Nephron (organoid): ENCODE results near the gene MED29.

ENCODE experiments used
- H3K27ac Mint-ChIP-seq, 3 experiments: 2 replicates each; pipeline ENCODE4 v1.8.0; 2020; ENCODE audit warnings: mixed read lengths in 3 of 3, mild to moderate bottlenecking in 2 of 3, moderate library complexity in 1 of 3
- H3K27me3 Mint-ChIP-seq: 2 replicates; pipeline ENCODE4 v1.8.0; 2021; ENCODE audit warnings: low read depth, mild to moderate bottlenecking, moderate library complexity, mixed read lengths
- H3K36me3 Mint-ChIP-seq: 2 replicates; pipeline ENCODE4 v1.8.0; 2020; ENCODE audit warnings: low read depth, mixed read lengths
- H3K4me1 Mint-ChIP-seq: 2 replicates; pipeline ENCODE4 v1.8.0; 2020; ENCODE audit warnings: mixed read lengths
- H3K4me3 Mint-ChIP-seq, 3 experiments: 2 replicates each; pipeline ENCODE4 v1.8.0; 2020; ENCODE audit warnings: mild to moderate bottlenecking in 3 of 3, mixed read lengths in 3 of 3, moderate library complexity in 2 of 3
- H3K9me3 Mint-ChIP-seq: 2 replicates; pipeline ENCODE4 v1.8.0; 2020; ENCODE audit warnings: mixed read lengths
- CTCF ChIP-seq, 3 experiments: fragments of 200-600 bp; sonication (generic); IDR thresholded peaks; one replicate each; pipeline ENCODE4 v1.5.0; 2021; ENCODE audit warnings: antibody characterized with exemption in 3 of 3; ENCODE audit not compliant: unreplicated experiment in 3 of 3

The MED29 gene

GRCh38 chr19:39423258-39424086, 32.3 kb downstream of the MED29 start:
- Mint-ChIP-seq H3K9me3 (no peaks in the 10 kb centered on the region), H3K36me3 (peaks cover 48% of the 10 kb centered on the region), H3K4me1 (peaks cover 17% of the 10 kb centered on the region), H3K27ac (peak overlapping the region in 2 of 3 experiments; percentile 35 to 42), H3K27me3 (no peaks in the 10 kb centered on the region), H3K4me3 (no peak overlapping the region)
- no peak for TF ChIP-seq CTCF (IDR thresholded peaks at IDR 0.05; ENCODE audit: unreplicated experiment in 3 of 3)

GRCh38 chr19:39424934-39425333, 33.8 kb downstream of the MED29 start:
- Mint-ChIP-seq H3K36me3 (peaks cover 39% of the 10 kb centered on the region), H3K9me3 (no peaks in the 10 kb centered on the region), H3K4me3 (no peak overlapping the region), H3K4me1 (peaks cover 24% of the 10 kb centered on the region), H3K27me3 (no peaks in the 10 kb centered on the region), H3K27ac (peak overlapping the region in 2 of 3 experiments; percentile 20 to 61)
- no peak for TF ChIP-seq CTCF (IDR thresholded peaks at IDR 0.05; ENCODE audit: unreplicated experiment in 3 of 3)

GRCh38 chr19:39425744-39426143, 34.6 kb downstream of the MED29 start:
- no peak for TF ChIP-seq CTCF (IDR thresholded peaks at IDR 0.05; ENCODE audit: unreplicated experiment in 3 of 3)
- H3K4me3 Mint-ChIP-seq = no peak overlapping the region
- no peaks in the 10 kb centered on the region for H3K9me3 Mint-ChIP-seq

GRCh38 chr19:39426170-39426569, 35.0 kb downstream of the MED29 start:
- Mint-ChIP-seq H3K4me1 (peaks cover 30% of the 10 kb centered on the region), H3K9me3 (no peaks in the 10 kb centered on the region), H3K36me3 (peaks cover 28% of the 10 kb centered on the region), H3K27me3 (no peaks in the 10 kb centered on the region), H3K27ac (peak overlapping the region; percentile 3 to 21 (median 20)), H3K4me3 (no peak overlapping the region)
- TF ChIP-seq CTCF (IDR thresholded peaks at IDR 0.05; ENCODE audit: unreplicated experiment in 3 of 3) = no peak

More at GRCh38 chr19:39425744-39426143, 34.6 kb downstream of the MED29 start:
- Mint-ChIP-seq H3K4me1 (peaks cover 29% of the 10 kb centered on the region), H3K36me3 (peaks cover 32% of the 10 kb centered on the region), H3K27me3 (no peaks in the 10 kb centered on the region), H3K27ac (peak overlapping the region; percentile 3 to 21 (median 20))

GRCh38 chr19:39427707-39428106, 36.5 kb downstream of the MED29 start:
- Mint-ChIP-seq H3K9me3 (no peaks in the 10 kb centered on the region), H3K36me3 (peaks cover 27% of the 10 kb centered on the region), H3K4me3 (no peak overlapping the region), H3K27ac (peak overlapping the region; percentile 96 to 99 (median 99)), H3K27me3 (no peaks in the 10 kb centered on the region), H3K4me1 (peaks cover 30% of the 10 kb centered on the region)
- no peak for TF ChIP-seq CTCF (IDR thresholded peaks at IDR 0.05; ENCODE audit: unreplicated experiment in 3 of 3)
